Breast epithelium (tissue), 4 donors: Measurements from ENCODE around the gene RAC2. TPM values are rescaled to one million over a fixed set of nuclear protein-coding genes. Genes with fewer than 3 reads are reported as not detected.

Source experiments
- DNase-seq, 2 donors: peaks; one replicate each; pipeline ENCODE4 v3.0.0-alpha.2; 2019; ENCODE audit warnings: low spot score in 2 of 2
- H3K27ac ChIP-seq, 2 donors: fragments of 200-600 bp; sonication (generic) in 1 of 2; one replicate each; pipeline ENCODE4 v1.5.1; 2016 to 2019; ENCODE audit warnings: mild to moderate bottlenecking in 1 of 2
- H3K27me3 ChIP-seq, 2 donors: fragments of 200-600 bp; sonication (generic) in 1 of 2; one replicate each; pipeline versions ENCODE4 v1.5.1 to v1.6.0; 2017 to 2019; ENCODE audit warnings: control low read depth in 1 of 2, mild to moderate bottlenecking in 1 of 2
- H3K36me3 ChIP-seq: fragments of 200-600 bp; one replicate; pipeline ENCODE4 v1.5.1; 2019
- H3K4me1 ChIP-seq, 2 donors: fragments of 200-600 bp; sonication (generic); one replicate each; pipeline ENCODE4 v1.5.1; 2016 to 2019; ENCODE audit warnings: control low read depth in 1 of 2
- H3K4me3 ChIP-seq, 3 donors: fragments of 200-600 bp; sonication (generic); 1 replicate in 2 of 3; 2 replicates in 1 of 3; pipeline ENCODE4 v1.5.1; 2016 to 2019; ENCODE audit warnings: mild to moderate bottlenecking in 3 of 3, moderate library complexity in 2 of 3
- H3K9me3 ChIP-seq, 2 donors: fragments of 200-600 bp; sonication (generic) in 1 of 2; one replicate each; pipeline ENCODE4 v1.5.1; 2016 to 2019; ENCODE audit warnings: control low read depth in 1 of 2
- CTCF ChIP-seq, 3 donors: fragments of 450-650 bp; IDR thresholded peaks; one replicate each; pipeline ENCODE4 v1.5.1; 2016 to 2017; ENCODE audit warnings: antibody characterized with exemption in 3 of 3, mild to moderate bottlenecking in 3 of 3, moderate library complexity in 3 of 3
- POLR2A ChIP-seq: fragments of 450-650 bp; IDR thresholded peaks from one replicate; pipeline ENCODE4 v1.6.1; 2016; ENCODE audit warnings: antibody characterized with exemption, mild to moderate bottlenecking, moderate library complexity
- POLR2AphosphoS5 ChIP-seq, 3 donors: sonication (generic); formaldehyde crosslinking; IDR thresholded peaks; one replicate each; pipeline ENCODE4 v1.6.1; 2017; ENCODE audit warnings: antibody characterized with exemption in 3 of 3
- intact Hi-C: fragments of 100-400 bp; cut with DNase I; formaldehyde crosslinking; loops from one replicate; pipeline ENCODE4 v1.15.1; 2023; ENCODE audit warnings: low total_unique reads
- total RNA-seq, 3 donors: library from RNA; depleted of rRNA; stranded (reverse); fragments of >200 nt; gene quantifications; one replicate each; pipeline ENCODE4 v1.1.0, GENCODE V29; 2016

RAC2 gene
- total RNA-seq, 3 donors from 2014 or later = 10.5 to 12.0 (median 11.5) TPM

DNA sequence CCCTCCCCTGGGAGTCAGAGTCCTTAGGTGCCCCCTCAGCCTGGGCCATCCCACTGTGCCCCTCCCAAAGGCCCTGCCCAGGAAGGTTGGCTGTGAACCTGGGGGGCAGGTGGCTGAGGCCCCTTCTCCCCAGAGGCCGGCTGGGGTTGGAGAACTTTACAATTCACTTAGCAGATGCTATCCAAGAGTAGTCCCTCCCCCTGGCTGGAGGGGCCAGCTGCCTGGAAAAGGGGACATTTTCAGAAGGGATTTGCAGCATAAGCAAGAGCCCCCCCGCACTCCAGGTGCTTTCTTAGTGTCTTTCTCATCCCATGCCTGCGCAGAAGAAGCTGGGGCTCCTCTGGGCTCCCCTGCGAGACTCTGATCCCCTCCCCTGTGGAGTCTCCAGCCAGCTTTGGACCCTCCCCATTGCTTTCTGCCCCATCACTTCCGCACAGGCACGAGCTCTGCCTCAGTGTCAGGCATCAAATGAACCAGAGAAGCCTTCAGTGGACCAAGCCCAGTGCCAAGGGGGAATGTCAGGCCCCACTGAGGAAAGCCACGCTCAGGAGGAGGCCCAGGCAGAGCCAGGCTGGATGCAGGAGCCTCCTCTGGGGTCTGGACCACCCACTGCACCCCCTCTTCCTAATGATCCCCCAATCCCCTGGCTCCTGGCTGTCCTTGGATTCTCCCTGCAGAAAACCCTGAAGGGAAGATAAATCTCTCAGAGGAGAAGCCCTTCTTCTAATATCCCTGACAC is 35.5 kb downstream of the RAC2 start:
- DNase-seq = peak in 1 of 2 donors; percentile 34
- Histone ChIP-seq H3K4me3 (no peak overlapping the region), H3K9me3 (no peaks in the 10 kb centered on the region), H3K27ac (no peak overlapping the region), H3K4me1 (no peaks in the 10 kb centered on the region), H3K36me3 (no peaks in the 10 kb centered on the region), H3K27me3 (no peaks in the 10 kb centered on the region)
- intact Hi-C loops = no loop called here
- no peak for TF ChIP-seq POLR2AphosphoS5 (IDR thresholded peaks at IDR 0.05)
- TF ChIP-seq CTCF (IDR thresholded peaks at IDR 0.05) = no peak
- no peak for TF ChIP-seq POLR2A

DNA sequence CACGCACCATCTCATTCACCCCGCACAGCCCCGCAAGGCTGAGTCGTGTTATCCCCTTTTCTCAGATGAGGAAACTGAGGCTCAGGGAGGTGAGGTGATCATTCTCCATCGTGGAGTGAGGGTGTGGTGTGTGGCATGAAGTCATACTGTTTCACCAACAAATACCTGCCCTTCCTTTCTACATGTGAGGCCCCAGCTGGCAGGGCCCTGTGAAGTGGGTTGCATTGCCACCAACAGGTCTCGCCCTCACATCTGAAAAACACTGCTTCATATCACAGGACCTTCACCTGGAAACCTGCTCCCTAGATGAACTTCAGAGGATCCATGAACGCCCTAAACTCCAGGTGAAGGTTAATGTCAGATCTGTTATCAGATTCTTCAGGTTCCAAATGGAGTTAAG is 36.1 kb downstream of the RAC2 start:
- peak in 1 of 2 donors; percentile 5 for DNase-seq
- Histone ChIP-seq H3K36me3 (no peaks in the 10 kb centered on the region), H3K9me3 (no peaks in the 10 kb centered on the region), H3K27ac (no peak overlapping the region), H3K4me1 (no peaks in the 10 kb centered on the region), H3K4me3 (no peak overlapping the region), H3K27me3 (no peaks in the 10 kb centered on the region)
- no peak for TF ChIP-seq CTCF (IDR thresholded peaks at IDR 0.05)
- no peak for TF ChIP-seq POLR2AphosphoS5 (IDR thresholded peaks at IDR 0.05)
- no peak for TF ChIP-seq POLR2A
- intact Hi-C loops = no loop called here

DNA sequence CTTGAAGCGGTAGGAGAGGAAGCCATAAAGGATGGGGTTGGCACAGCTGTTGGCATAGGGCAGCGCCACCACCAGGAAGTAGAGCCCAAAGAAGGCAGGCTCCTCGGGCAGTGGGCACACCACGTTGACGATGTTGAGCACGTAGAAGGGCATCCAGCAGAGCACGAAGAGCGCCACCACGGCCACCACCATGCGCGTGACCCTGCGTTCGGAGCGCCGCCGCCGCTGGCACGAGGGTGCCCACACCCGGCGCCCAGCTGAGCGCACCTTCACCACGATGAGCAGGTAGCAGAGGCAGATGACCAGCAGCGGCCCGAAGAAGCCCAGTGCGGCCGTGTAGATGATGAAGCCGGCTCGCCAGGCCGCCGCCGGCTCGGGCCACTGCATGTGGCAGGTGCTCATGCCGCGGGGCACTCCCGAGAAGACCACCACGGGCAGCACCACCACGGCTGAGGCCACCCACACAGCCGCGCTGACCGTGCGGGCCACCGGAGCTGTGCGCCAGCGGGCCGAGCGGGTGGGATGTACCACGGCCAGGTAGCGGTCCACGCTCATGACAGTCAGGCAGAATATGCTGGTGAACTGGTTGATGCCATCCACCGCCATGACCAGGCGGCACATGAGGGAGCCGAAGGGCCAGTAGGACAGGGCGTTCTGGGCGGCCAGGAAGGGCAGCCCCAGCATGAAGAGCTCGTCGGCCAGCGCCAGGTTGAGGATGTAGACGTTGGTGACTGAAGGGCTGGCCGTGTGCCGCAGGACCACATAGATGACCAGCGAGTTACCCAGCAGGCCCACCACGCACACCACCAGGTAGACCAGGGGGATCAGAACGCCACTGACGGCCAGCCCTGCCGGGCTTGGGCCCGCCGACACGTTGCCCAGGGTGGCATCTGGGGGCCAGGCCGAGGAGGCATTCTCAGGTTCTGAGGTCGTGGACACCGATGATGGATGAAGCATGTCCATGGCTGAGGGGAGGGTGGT is 36.9 kb downstream of the RAC2 start:
- H3K9me3 ChIP-seq = no peaks in the 10 kb centered on the region
- DNase-seq = peak in 1 of 2 donors; percentile 50
- no peak overlapping the region for H3K27ac ChIP-seq
- H3K36me3 ChIP-seq = no peaks in the 10 kb centered on the region
- H3K4me1 ChIP-seq = no peaks in the 10 kb centered on the region
- no peaks in the 10 kb centered on the region for H3K27me3 ChIP-seq
- intact Hi-C loops = no loop called here
- H3K4me3 ChIP-seq = no peak overlapping the region
- TF ChIP-seq POLR2A = no peak
- no peak for TF ChIP-seq CTCF (IDR thresholded peaks at IDR 0.05)
- no peak for TF ChIP-seq POLR2AphosphoS5 (IDR thresholded peaks at IDR 0.05)

- Histone ChIP-seq H3K27ac (no peak overlapping the region), H3K36me3 (no peaks in the 10 kb centered on the region), H3K4me3 (no peak overlapping the region), H3K4me1 (no peaks in the 10 kb centered on the region), H3K27me3 (no peaks in the 10 kb centered on the region), H3K9me3 (no peaks in the 10 kb centered on the region)
- intact Hi-C loops = no loop called here
- TF ChIP-seq CTCF (IDR thresholded peaks at IDR 0.05) = no peak
- no peak for TF ChIP-seq POLR2A
- TF ChIP-seq POLR2AphosphoS5 (IDR thresholded peaks at IDR 0.05) = no peak
- peak in 1 of 2 donors; percentile 45 for DNase-seq
Observed at GRCh38 chr22:37206118-37206840, 37.8 kb downstream of the RAC2 start.
